Testis (tissue), 2 donors: ENCODE data around the gene KDM6A.

Experiments
- POLR2A ChIP-seq: fragments of 450-650 bp; IDR thresholded peaks from one replicate; pipeline ENCODE4 v1.6.1; 2017; ENCODE audit warnings: antibody characterized with exemption, mild to moderate bottlenecking, moderate library complexity
- TF ChIP-seq, protein P1 (sequence below), 3 experiments: fragments of 450-650 bp in 2 of 3; fragments of 200-600 bp in 1 of 3; sonication (generic) in 1 of 3; IDR thresholded peaks; one replicate each; pipeline ENCODE4 v1.5.1; 2016 to 2019; ENCODE audit warnings: antibody characterized with exemption in 3 of 3, mild to moderate bottlenecking in 2 of 3, moderate library complexity in 1 of 3

DNA sequence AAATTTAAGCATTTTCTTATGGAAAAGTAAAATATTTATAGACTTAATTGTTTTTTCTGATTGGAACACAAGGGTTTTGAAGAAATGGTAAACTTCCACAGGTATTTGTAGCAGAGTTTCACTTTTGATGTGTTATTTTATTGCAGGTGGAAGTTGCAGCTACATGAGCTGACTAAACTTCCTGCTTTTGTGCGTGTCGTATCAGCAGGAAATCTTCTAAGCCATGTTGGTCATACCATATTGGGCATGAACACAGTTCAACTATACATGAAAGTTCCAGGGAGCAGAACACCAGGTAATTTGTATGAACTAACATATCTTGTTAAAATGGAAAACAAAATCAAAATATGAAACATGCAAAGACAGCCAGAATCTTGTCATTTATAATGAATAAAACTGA, 210.3 kb downstream of the KDM6A start:
- TF ChIP-seq, protein P1, sequence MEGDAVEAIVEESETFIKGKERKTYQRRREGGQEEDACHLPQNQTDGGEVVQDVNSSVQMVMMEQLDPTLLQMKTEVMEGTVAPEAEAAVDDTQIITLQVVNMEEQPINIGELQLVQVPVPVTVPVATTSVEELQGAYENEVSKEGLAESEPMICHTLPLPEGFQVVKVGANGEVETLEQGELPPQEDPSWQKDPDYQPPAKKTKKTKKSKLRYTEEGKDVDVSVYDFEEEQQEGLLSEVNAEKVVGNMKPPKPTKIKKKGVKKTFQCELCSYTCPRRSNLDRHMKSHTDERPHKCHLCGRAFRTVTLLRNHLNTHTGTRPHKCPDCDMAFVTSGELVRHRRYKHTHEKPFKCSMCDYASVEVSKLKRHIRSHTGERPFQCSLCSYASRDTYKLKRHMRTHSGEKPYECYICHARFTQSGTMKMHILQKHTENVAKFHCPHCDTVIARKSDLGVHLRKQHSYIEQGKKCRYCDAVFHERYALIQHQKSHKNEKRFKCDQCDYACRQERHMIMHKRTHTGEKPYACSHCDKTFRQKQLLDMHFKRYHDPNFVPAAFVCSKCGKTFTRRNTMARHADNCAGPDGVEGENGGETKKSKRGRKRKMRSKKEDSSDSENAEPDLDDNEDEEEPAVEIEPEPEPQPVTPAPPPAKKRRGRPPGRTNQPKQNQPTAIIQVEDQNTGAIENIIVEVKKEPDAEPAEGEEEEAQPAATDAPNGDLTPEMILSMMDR (IDR thresholded peaks at IDR 0.05) = no peak
- no peak for TF ChIP-seq POLR2A
